ENCODE results near the gene CLIC3. TPM values are rescaled to one million over a fixed set of nuclear protein-coding genes. Genes with fewer than 3 reads are reported as not detected.
A peak's percentile ranks its signal among the peaks of the same experiment; 100 is the strongest.

CLIC3 gene
- total and polyA plus RNA-seq, 12 donors = 0.22 to 6.4 (median 0.93) TPM; not detected in 3

GRCh38 chr9:137023157-137023556 is 26.8 kb upstream of the CLIC3 start:
- WGBS, 4 donors = 71 to 79% (median 75%) methylated on average over 6 to 7 of the region's 7 CpGs
- Histone ChIP-seq H3K27me3 (no peaks in the 10 kb centered on the region), H3K4me1 (replicated peaks in 1 of 2) (peaks cover 0 to 10% of the 10 kb centered on the region in 2 donors), H3K36me3 (replicated peaks in 1 of 2) (no peaks in the 10 kb centered on the region), H3K9me3 (replicated peaks in 1 of 3) (no peaks in the 10 kb centered on the region), H3K4me3 (no peak overlapping the region), H3K27ac (peak overlapping the region in 1 of 5 donors; percentile 10)
- DNase-seq = no peak
- intact Hi-C loops (cut with DNase I) = loop anchor here in 1 of 2 donors (5.0 kb wide), 1 partner anchor 66 kb away; no protein-coding TSS in a partner anchor
- no peak for TF ChIP-seq CTCF (IDR thresholded peaks at IDR 0.05)

- DNase-seq = no peak
- WGBS, 4 donors = 85 to 94% (median 92%) methylated on average over 10 to 23 of the region's 23 CpGs
- Histone ChIP-seq H3K27me3 (no peaks in the 10 kb centered on the region), H3K36me3 (replicated peaks in 1 of 2) (peaks cover 0 to 4% of the 10 kb centered on the region in 2 donors), H3K9me3 (replicated peaks in 1 of 3) (no peaks in the 10 kb centered on the region), H3K27ac (peak overlapping the region in 1 of 5 donors; percentile 22), H3K4me3 (no peak overlapping the region), H3K4me1 (replicated peaks in 1 of 2) (peaks cover 0 to 10% of the 10 kb centered on the region in 2 donors)
- TF ChIP-seq POLR2A (IDR thresholded peaks at IDR 0.05) = no peak
- no peak for TF ChIP-seq CTCF (IDR thresholded peaks at IDR 0.05)
- intact Hi-C loops (cut with DNase I) = loop anchor here in 1 of 2 donors (5.0 kb wide), 1 partner anchor 65 kb away; no protein-coding TSS in a partner anchor
Measured at GRCh38 chr9:137022662-137023008, 26.3 kb upstream of the CLIC3 start.

DNA sequence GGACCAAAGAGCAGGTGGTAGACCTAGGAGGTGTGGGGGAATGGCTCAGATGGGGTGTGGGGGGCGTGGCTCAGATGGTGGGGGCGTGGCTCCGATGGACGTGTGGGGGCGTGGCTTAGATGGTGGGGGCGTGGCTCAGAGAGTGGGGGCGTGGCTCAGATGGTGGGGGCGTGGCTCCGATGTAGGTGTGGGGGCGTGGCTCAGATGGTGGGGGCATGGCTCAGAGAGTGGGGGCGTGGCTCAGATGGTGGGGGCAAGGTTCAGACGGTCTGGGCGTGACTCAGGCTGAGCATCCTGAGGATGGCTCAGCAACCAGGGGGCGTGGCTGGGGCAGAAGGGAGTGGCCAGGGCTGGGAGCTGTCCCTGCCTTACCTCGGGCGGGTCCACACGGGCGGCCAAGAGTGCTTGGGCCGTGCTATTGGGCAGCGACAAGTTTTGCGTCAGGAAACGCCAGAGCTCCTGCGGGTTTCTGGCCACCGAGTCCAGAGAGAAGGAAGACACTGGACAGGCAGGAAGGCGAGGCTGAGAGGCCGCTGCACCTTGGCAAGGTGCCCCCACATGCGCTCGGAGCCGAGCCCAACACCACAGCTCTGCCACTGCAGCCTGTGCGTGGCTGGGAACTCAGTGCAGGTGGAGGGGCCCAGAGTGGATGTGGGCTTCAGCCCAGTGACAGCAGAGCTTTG is 25.8 kb upstream of the CLIC3 start:
- intact Hi-C loops (cut with DNase I) = loop anchor here in 1 of 2 donors (5.0 kb wide), 1 partner anchor 65 kb away; no protein-coding TSS in a partner anchor

More for the DNA sequence above, 25.8 kb upstream of the CLIC3 start:
- TF ChIP-seq CTCF (IDR thresholded peaks at IDR 0.05) (no peak), POLR2A (IDR thresholded peaks at IDR 0.05) (no peak)
- H3K4me1 ChIP-seq (replicated peaks in 1 of 2) = peaks cover 0 to 5% of the 10 kb centered on the region in 2 donors
- WGBS, 4 donors = 45 to 53% (median 51%) methylated on average over 20 to 30 of the region's 30 CpGs
- H3K4me3 ChIP-seq = no peak overlapping the region
- peak; percentile 62 to 92 (median 90) for DNase-seq
- H3K36me3 ChIP-seq (replicated peaks in 1 of 2) = peaks cover 0 to 9% of the 10 kb centered on the region in 2 donors
- no peaks in the 10 kb centered on the region for H3K27me3 ChIP-seq
- H3K27ac ChIP-seq = peak overlapping the region in 1 of 5 donors; percentile 22
- H3K9me3 ChIP-seq (replicated peaks in 1 of 3) = no peaks in the 10 kb centered on the region
